Lung (tissue), 12 donors: ENCODE data around the gene ATP13A4. TPM values are rescaled to one million over a fixed set of nuclear protein-coding genes. Genes with fewer than 3 reads are reported as not detected.

ENCODE experiments used
- ATAC-seq: fragments of 200-7000 bp; cut with Tn5 transposase; one replicate; pipeline ENCODE4 v1.9.1; 2020; ENCODE audit warnings: moderate number of reproducible peaks; ENCODE audit not compliant: insufficient read depth, low FRiP score
- DNase-seq, 3 donors: peaks; one replicate each; pipeline ENCODE4 v3.0.0-alpha.2; 2013 to 2017
- H3K27ac ChIP-seq, 2 donors: one replicate each; pipeline ENCODE4 v1.5.1; 2013; ENCODE audit warnings: mild to moderate bottlenecking in 2 of 2, moderate library complexity in 2 of 2, control low read depth in 1 of 2, inconsistent platforms in 1 of 2, low read depth in 1 of 2, low read length in 1 of 2
- H3K27me3 ChIP-seq, 3 donors: one replicate each; pipeline ENCODE4 v1.5.1; 2013; ENCODE audit warnings: low read length in 2 of 3; ENCODE audit not compliant: control insufficient read depth in 3 of 3, insufficient read depth in 3 of 3
- H3K36me3 ChIP-seq, 4 donors: one replicate each; pipeline ENCODE4 v1.5.1; 2013; ENCODE audit warnings: low read length in 4 of 4, mild to moderate bottlenecking in 1 of 4, moderate library complexity in 1 of 4; ENCODE audit not compliant: control insufficient read depth in 4 of 4, insufficient read depth in 4 of 4
- H3K4me1 ChIP-seq, 5 donors: one replicate each; pipeline ENCODE4 v1.5.1; 2013; ENCODE audit warnings: low read length in 5 of 5, mild to moderate bottlenecking in 2 of 5, moderate library complexity in 1 of 5; ENCODE audit not compliant: control insufficient read depth in 5 of 5, insufficient read depth in 5 of 5
- H3K4me3 ChIP-seq: one replicate; pipeline ENCODE4 v1.5.1; 2013; ENCODE audit warnings: mild to moderate bottlenecking, control low read depth, moderate library complexity
- H3K9ac ChIP-seq, 2 donors: one replicate each; pipeline ENCODE4 v1.5.1; 2013; ENCODE audit warnings: low read length in 2 of 2, control low read depth in 1 of 2; ENCODE audit not compliant: insufficient read depth in 1 of 2
- H3K9me3 ChIP-seq, 4 donors: one replicate each; pipeline ENCODE4 v1.5.1; 2013; ENCODE audit warnings: low read length in 3 of 4, mild to moderate bottlenecking in 1 of 4, moderate library complexity in 1 of 4; ENCODE audit not compliant: control insufficient read depth in 4 of 4, insufficient read depth in 3 of 4
- WGBS, 2 donors: extraction: QIAGEN DNeasy Blood & Tissue Kit; methylation state at CpG; one replicate each; pipeline ENCODE4 v1.1.7; 2013; 5-methylcytosine and 5-hydroxymethylcytosine counted together
- polyA plus RNA-seq, 2 donors: library from polyadenylated mRNA; stranded (reverse); fragments of 200-250 nt; gene quantifications; one replicate each; pipeline ENCODE4 v1.2.1, GENCODE V29; 2013
- total RNA-seq, 2 donors: library from RNA; depleted of rRNA in 1 of 2; stranded (reverse); fragments of >200 nt in 1 of 2; gene quantifications; one replicate each; pipeline ENCODE4 v1.2.1, GENCODE V29; 2014 to 2021
- TF ChIP-seq, protein P1 (sequence below): IDR thresholded peaks from 2 replicates; pipeline ENCODE4 v1.5.1; 2012; ENCODE audit warnings: mild to moderate bottlenecking; ENCODE audit errors: control extremely low read depth, extremely low read depth
- donor health status: control.
- donor health status: control.
- donor health status: Bipolar disorder and iron deficiency.
- donor health status: healthy.
- donor health status: DM: yes; HTN: yes; CAD: no.

Gene ATP13A4
- total and polyA plus RNA-seq, 4 donors = 25.5 to 202 (median 85.9) TPM

DNA sequence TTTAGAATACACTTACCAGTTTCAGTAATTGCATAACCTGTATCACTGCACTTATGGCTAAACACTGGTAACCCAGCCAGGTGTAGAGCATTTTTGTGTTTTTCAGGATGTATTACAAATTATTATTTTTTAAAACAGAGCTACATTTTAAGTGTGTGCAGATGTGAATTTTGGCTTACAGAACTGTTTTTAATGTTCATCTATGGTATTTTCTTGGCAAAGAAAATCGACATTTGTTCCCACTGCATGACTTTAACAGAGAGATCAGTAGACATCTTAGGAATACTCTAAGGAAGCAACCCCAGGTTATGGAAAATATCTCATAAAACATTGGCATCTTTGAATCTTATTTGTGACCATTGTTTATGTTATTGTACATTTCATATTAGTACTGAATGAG lies 73.3 kb downstream of the ATP13A4 start:
- Histone ChIP-seq H3K36me3 (no peaks in the 10 kb centered on the region), H3K9ac (no peak overlapping the region), H3K4me3 (no peak overlapping the region), H3K27ac (no peak overlapping the region), H3K4me1 (no peaks in the 10 kb centered on the region), H3K27me3 (no peaks in the 10 kb centered on the region), H3K9me3 (peaks cover 0 to 2% (median 0%) of the 10 kb centered on the region in 4 donors)
- TF ChIP-seq, protein P1, sequence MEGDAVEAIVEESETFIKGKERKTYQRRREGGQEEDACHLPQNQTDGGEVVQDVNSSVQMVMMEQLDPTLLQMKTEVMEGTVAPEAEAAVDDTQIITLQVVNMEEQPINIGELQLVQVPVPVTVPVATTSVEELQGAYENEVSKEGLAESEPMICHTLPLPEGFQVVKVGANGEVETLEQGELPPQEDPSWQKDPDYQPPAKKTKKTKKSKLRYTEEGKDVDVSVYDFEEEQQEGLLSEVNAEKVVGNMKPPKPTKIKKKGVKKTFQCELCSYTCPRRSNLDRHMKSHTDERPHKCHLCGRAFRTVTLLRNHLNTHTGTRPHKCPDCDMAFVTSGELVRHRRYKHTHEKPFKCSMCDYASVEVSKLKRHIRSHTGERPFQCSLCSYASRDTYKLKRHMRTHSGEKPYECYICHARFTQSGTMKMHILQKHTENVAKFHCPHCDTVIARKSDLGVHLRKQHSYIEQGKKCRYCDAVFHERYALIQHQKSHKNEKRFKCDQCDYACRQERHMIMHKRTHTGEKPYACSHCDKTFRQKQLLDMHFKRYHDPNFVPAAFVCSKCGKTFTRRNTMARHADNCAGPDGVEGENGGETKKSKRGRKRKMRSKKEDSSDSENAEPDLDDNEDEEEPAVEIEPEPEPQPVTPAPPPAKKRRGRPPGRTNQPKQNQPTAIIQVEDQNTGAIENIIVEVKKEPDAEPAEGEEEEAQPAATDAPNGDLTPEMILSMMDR = no peak
- 36 to 80% methylated on average over 1 of the region's 1 CpG for WGBS, 2 donors
- ATAC-seq (no peak), DNase-seq (no peak)

DNA sequence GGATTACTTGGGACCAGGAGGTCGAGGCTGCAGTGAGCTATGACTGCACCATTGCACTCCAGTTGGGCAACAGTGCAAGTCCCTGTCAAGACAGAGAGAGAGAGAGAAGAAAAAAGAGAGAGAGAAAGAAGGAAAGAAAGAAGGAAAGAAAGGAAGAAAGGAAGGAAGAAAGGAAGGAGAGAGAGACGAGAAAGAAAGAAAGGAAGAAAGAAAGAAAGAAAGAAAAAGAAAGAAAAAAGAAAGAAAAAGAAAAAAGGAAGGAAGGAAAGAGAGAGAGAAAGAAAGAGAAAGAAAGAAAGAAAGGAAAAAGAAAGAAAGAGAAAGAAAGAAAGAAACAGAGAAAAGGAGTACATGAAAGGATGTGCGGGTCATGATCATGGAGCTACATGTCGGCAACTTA lies 80.2 kb downstream of the ATP13A4 start:
- TF ChIP-seq, protein P1 = no peak
- H3K4me3 ChIP-seq = no peak overlapping the region
- no peaks in the 10 kb centered on the region for H3K27me3 ChIP-seq
- H3K27ac ChIP-seq = no peak overlapping the region
- ATAC-seq = no peak
- H3K4me1 ChIP-seq = no peaks in the 10 kb centered on the region
- H3K9ac ChIP-seq = no peak overlapping the region
- H3K9me3 ChIP-seq = peaks cover 0 to 2% (median 0%) of the 10 kb centered on the region in 4 donors
- DNase-seq = no peak
- peaks cover 0 to 3% (median 0%) of the 10 kb centered on the region in 4 donors for H3K36me3 ChIP-seq
- 92 to 96% methylated on average over 4 of the region's 4 CpGs for WGBS, 2 donors

DNA sequence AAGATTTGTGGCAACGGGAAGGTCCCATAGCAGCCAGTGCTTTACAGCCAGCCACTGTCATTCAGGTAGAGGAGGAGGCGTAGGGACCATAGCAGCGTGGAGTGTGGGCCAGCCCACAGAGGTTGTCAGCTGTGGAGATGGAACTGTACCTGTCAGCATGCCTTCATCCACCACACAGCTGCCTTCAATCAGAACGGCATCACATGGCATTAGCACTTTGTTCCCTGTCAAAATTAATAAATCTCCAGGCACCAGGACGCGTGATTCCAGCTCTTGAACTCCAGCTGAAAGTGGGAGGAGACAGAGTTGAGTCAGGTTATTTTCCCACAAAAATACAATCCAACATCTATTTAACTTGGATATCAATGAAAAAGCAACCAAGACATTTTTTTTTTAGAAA lies 84.0 kb downstream of the ATP13A4 start:
- TF ChIP-seq, protein P1 = no peak
- no peak overlapping the region for H3K4me3 ChIP-seq
- DNase-seq (no peak), ATAC-seq (no peak)
- no peak overlapping the region for H3K27ac ChIP-seq
- H3K36me3 ChIP-seq = peaks cover 0 to 3% (median 0%) of the 10 kb centered on the region in 4 donors
- H3K27me3 ChIP-seq = no peaks in the 10 kb centered on the region
- no peak overlapping the region for H3K9ac ChIP-seq
- H3K4me1 ChIP-seq = no peaks in the 10 kb centered on the region
- 83 to 84% methylated on average over 6 of the region's 6 CpGs for WGBS, 2 donors
- no peaks in the 10 kb centered on the region for H3K9me3 ChIP-seq

DNA sequence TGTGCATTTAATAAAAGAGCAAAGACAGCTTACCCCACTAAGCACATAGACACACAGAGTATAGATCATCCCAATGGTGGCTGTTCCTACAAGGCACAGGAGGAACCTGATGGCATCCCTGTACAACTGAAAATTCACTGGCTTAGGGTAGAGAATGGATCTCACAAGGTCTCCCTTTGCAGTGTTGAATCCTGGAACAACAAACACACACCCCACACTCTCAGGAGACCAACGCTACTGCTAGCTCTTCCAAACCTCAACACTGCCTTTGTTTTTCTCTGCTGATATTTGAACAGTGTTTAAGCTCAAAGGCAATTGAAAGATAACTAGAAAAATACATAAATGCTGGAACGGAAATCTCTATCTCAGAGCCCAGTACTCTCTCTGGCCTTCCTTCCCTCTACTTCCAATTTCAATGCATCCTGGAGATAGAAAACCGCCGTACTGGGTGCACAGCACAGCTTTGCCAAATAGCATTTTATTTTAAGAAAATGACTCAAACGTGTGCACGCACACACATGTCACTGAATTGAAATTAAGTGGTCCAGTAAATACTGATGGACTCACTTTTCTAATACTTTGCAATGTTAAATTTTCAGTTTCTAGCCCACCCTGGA lies 88.6 kb downstream of the ATP13A4 start:
- Histone ChIP-seq H3K27me3 (no peaks in the 10 kb centered on the region), H3K27ac (no peak overlapping the region), H3K9ac (no peak overlapping the region), H3K4me3 (no peak overlapping the region), H3K36me3 (peaks cover 0 to 2% (median 0%) of the 10 kb centered on the region in 4 donors), H3K4me1 (no peaks in the 10 kb centered on the region), H3K9me3 (no peaks in the 10 kb centered on the region)
- DNase-seq (no peak), ATAC-seq (no peak)
- TF ChIP-seq, protein P1 = no peak
- WGBS, 2 donors = 83 to 87% methylated on average over 6 of the region's 6 CpGs
